GM18508 (cell line): ENCODE measurements around the gene ZNF593OS.

Source experiments
- ATAC-seq: cut with Tn5 transposase; IDR thresholded peaks from one replicate; pipeline ENCODE4 v1.9.1; 2021; ENCODE audit warnings: moderate number of reproducible peaks; ENCODE audit not compliant: insufficient read depth, unreplicated experiment

Gene ZNF593OS

GRCh38 chr1:26184883-26185282 is 13.3 kb upstream of the ZNF593OS start:
- ATAC-seq = no peak

- no peak for ATAC-seq
Observed at GRCh38 chr1:26184086-26184485, 12.5 kb upstream of the ZNF593OS start.

GRCh38 chr1:26182383-26182696 is 10.7 kb upstream of the ZNF593OS start:
- ATAC-seq = no peak

- no peak for ATAC-seq
Observed at GRCh38 chr1:26181586-26182382, 10.2 kb upstream of the ZNF593OS start.

- ATAC-seq = no peak
Observed at GRCh38 chr1:26180010-26180506, 8.4 kb upstream of the ZNF593OS start.

GRCh38 chr1:26177182-26177684 is 5.6 kb upstream of the ZNF593OS start, which contains the start of gene CNKSR1:
TSS of gene CNKSR1 (plus strand) at chr1:26177491. CDS start at chr1:26177548, 57 bp downstream.
- ATAC-seq = no peak

- ATAC-seq = no peak
Observed at GRCh38 chr1:26175346-26175745, 3.7 kb upstream of the ZNF593OS start.

GRCh38 chr1:26170472-26170821 is 1.2 kb downstream of the ZNF593OS start:
- no peak for ATAC-seq

- peak; percentile 52 for ATAC-seq
Observed at GRCh38 chr1:26169669-26170471, 1.8 kb downstream of the ZNF593OS start, which contains the start of gene ZNF593. TSS of gene ZNF593 (plus strand) at chr1:26169908. CDS start at chr1:26169984, 76 bp downstream.

- no peak for ATAC-seq
Observed at GRCh38 chr1:26169198-26169554, 2.5 kb downstream of the ZNF593OS start.

GRCh38 chr1:26168410-26169197 is 3.0 kb downstream of the ZNF593OS start, which contains the start of gene C1orf232:
TSS of gene C1orf232 (minus strand) at chr1:26168963. CDS start at chr1:26168499, 464 bp downstream.
- no peak for ATAC-seq

GRCh38 chr1:26166719-26167281 is 4.8 kb downstream of the ZNF593OS start:
- ATAC-seq = no peak

- no peak for ATAC-seq
Observed at GRCh38 chr1:26164861-26165842, 6.5 kb downstream of the ZNF593OS start.

- no peak for ATAC-seq
Observed at GRCh38 chr1:26164036-26164860, 7.4 kb downstream of the ZNF593OS start.

GRCh38 chr1:26163684-26164035 is 8.0 kb downstream of the ZNF593OS start:
- ATAC-seq = no peak

- no peak for ATAC-seq
Observed at GRCh38 chr1:26162220-26162709, 9.4 kb downstream of the ZNF593OS start.

- no peak for ATAC-seq
Observed at GRCh38 chr1:26161415-26162219, 10.0 kb downstream of the ZNF593OS start.
